Stimulated activated CD4-positive, alpha-beta T cell treated with anti-CD3 and anti-CD28 coated beads, Interleukin-12 subunit alpha, Interleukin-12 subunit beta, amount 100 ng/mL, for 48 hours (primary cell): Measurements from ENCODE around the gene NXPE4.
"Not testable (repeated sequence)": the region's sequence is repeated elsewhere in the genome, so short reads cannot be mapped to it uniquely, and the experiment has no call there.

Experiments
- DNase-seq, 3 donors: peaks; one replicate each; pipeline ENCODE4 v3.0.0-alpha.2; 2020; ENCODE audit warnings: low read depth in 2 of 3, low spot score in 1 of 3

Gene NXPE4

DNA sequence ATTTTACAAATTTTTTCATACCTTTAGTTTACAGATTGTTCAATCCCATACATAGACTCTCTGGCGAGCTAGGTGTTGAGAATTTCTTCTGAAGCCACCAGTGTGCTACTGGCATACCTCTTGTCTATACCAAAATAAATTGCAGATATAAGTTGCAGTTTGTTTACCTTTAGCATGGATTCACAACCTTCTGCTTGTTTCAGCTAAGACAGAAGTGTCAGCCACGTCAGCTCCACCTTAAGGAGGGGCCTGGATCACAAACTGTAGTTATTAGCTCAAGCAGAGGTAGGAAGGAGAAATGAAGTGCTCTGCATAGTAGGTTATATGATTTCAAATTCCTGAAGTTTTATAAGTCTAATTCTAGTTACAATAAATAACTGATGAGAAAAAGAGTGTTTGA lies at the start of gene NXPE4:
TSS of gene NXPE4 (minus strand) at position 216 of the 400 bp plus-strand sequence. CDS start 1,027 bp downstream, outside the sequence.
- no peak for DNase-seq

DNA sequence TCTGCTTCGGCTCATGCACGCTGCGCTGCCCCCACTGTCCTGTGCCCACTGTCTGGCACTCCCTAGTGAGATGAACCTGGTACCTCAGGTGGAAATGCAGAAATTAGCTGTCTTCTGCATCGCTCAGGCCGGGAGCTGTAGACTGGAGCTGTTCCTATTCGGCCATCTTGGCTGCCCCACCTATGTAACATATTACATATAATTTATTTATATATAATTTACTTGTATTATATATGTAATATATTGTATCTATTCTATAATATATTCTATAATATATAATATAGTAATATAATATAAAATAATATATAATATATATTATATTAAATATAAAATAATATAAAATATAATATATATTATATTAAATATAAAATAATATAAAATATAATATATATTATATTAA lies 43.9 kb upstream of the NXPE4 start:
- not testable (repeated sequence) for DNase-seq

DNA sequence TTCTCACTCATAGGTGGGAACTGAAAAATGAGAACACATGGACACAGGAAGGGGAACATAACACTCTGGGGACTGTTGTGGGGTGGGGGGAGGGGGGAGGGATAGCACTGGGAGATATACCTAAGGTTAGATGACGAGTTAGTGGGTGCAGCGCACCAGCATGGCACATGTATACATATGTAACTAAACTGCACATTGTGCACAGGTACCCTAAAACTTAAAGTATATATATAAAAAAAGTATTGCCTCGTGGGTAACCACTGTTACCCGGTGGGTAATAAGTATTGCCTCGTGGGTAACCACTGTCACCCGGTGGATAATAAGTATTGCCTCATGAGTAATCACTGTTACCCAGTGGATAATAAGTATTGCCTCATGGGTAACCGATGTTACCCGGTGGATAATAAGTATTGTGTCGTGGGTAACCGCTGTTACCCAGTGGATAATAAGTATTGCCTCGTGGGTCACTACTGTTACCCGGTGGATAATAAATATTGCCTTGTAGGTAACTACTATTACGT lies 35.9 kb upstream of the NXPE4 start:
- not testable (repeated sequence) for DNase-seq

DNA sequence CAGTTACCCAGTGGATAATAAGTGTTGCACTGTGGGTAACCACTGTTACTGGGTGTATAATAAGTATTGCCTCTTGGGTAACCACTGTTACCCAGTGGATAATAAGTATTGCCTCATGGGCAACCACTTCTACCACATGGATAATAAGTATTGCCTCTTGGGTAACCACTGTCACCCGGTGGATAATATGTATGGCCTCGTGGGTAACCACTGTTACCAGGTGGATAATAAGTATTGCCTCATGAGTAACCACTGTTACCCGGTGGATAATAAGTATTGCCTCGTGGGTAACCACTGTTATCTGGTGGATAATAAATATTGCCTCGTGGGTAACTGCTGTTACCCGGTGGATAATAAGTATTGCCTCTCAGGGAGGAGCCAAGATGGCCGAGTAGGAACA lies 29.7 kb upstream of the NXPE4 start:
- DNase-seq = no peak

DNA sequence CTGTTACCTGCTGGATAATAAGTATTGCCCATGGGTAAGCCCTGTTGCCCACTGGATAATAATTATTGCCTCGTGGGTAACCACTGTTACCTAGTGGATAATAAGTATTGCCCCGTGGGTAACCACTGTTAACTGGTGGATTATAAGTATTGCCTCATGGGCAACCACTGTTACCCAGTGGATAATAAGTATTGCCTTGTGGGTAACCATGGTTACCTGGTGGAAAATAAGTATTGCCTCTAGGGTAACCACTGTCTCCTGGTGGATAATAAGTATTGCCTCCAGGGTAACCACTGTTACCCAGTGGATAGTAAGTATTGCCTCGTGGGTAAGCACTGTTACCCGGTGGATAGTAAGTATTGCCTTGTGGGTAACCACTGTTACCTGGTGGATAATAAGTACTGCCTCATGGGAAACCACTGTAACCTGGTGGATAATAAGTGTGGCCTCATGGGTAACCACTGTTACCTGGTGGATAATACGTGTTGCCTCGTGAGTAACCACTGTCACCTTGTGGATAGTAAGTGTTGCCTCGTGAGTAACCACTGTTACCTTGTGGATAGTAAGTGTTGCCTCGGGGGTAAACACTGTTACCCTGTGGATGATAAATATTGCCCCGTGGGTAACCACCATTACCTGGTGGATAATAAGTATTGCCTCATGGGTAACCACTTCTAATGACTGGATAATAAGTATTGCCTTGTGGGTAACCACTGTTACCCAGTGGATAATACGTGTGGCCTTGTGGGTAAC lies 29.0 kb upstream of the NXPE4 start:
- DNase-seq = no peak

DNA sequence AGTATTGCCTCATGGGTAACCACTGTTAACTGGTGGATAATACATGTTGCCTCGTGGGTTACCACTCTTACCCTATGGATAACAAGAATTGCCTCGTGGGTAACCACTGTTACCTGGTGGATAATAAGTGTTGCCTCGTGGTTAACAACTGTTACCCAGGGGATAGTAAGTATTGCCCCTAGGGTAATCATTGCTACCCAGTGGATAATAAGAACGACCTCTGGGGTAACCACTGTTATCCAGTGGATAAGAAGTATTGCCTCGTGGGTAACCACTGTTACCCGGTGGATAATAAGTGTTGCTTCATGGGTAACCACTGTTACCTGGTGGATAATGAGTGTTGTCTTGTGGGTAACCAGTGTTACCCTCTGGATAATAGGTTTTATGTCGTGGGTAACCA lies 28.1 kb upstream of the NXPE4 start:
- DNase-seq = no peak

DNA sequence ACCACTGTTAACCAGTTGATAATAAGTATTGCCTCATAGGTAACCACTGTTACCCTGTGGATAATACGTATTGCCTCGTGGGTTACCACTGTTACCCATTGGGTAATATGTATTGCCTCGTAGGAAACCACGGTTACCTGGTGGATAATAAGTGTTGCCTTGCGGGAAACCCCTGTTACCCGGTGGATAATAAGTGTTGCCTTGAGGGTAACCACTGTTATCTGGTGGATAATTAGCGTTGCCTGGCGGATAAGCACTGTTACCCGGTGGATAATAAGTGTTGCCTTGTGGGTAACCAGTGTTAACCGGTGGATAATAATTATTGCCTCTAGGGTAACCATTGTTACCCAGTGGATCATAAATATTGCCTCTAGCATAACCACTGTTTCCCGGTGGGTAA lies 27.3 kb upstream of the NXPE4 start:
- no peak for DNase-seq

DNA sequence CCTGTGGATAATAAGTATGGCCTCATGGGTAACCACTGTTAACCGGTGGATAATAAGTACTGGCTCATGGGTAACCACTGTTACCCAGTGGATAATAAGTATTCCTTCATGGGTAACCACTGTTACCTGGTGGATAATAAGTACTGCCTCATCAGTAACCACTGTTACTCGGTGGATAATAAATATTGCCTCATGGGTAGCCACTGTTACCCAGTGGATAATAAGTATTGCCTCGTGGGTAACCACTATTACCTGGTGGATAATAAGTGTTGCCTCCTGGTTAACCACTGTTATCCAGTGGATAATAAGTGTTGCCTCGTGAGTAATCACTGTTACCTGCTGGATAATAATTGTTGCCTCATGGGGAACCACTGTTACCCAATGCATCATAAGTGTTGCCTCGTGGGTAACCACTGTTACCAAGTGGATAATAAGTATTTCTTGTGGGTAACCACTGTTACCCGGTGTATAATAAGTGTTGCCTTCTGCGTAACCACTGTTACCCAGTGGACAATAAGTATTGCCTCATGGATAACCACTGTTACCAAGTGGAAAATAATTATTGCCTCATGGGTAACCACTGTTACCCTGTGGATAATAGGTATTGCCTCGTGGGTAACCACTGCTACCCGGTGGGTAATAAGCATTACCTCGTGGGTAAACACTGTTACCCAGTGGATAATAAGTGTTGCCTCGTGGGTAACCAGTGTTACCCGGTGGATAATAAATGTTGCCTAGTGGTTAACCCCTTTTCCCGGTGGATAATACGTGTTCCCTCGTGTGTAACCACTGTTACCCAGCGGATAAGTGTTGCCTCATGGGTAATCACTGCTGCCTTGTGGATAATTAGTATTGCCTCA lies 26.6 kb upstream of the NXPE4 start:
- DNase-seq = no peak

DNA sequence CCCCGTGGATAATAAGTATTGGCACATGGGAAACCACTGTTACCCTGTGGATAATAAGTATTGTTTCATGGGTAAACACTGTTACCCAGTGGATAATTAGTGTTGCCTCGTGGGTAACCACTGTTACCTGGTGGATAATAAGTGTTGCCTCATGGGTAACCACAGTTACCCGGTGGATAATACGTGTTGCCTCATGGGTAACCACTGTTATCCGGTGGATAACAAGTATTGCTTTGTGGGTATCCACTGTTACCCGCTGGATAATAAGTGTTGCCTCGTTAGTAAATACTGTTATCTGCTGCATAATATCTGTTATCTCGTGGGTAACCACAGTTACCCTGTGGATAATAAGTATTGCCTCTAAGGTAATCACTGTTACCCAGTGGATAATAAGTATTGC lies 25.5 kb upstream of the NXPE4 start:
- no peak for DNase-seq

DNA sequence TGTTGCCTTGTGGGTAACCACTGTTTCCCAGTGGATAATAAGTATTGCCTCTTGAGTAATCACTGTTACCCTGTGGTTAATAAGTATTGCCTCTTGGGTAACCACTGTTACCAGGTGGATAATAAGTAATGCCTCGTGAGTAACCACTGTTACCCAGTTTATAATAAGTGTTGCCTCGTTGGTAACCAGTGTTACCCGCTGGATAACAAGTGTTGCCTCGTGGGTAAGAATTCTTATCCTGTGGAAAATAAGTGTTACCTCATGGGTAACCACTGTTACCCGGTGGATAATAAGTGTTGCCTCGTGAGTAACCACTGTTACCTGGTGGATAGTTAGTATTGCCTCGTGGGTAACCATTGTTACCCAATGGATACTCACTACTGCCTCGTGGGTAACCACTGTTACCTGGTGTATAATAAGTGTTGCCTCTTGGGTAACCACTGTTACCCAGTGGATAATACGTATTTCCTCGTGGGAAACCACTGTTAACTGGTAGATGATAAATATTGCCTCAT lies 24.1 kb upstream of the NXPE4 start:
- no peak for DNase-seq

DNA sequence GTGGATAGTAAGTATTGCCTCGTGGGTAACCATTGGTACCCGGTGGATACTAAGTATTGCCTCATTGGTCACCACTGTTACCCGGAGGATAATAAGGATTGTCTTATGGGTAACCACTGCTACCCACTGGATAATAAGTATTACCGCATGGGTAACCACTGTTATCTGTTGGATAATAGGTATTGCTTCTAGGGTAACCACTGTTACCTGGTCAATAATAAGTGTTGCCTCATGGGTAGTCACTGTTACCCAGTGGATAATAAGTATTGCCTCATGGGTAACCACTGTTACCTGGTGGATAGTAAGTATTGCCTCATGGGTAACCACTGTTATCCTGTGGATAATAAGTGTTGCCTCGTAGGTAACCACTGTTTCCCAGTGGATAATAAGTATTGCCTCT lies 22.6 kb upstream of the NXPE4 start:
- no peak for DNase-seq

DNA sequence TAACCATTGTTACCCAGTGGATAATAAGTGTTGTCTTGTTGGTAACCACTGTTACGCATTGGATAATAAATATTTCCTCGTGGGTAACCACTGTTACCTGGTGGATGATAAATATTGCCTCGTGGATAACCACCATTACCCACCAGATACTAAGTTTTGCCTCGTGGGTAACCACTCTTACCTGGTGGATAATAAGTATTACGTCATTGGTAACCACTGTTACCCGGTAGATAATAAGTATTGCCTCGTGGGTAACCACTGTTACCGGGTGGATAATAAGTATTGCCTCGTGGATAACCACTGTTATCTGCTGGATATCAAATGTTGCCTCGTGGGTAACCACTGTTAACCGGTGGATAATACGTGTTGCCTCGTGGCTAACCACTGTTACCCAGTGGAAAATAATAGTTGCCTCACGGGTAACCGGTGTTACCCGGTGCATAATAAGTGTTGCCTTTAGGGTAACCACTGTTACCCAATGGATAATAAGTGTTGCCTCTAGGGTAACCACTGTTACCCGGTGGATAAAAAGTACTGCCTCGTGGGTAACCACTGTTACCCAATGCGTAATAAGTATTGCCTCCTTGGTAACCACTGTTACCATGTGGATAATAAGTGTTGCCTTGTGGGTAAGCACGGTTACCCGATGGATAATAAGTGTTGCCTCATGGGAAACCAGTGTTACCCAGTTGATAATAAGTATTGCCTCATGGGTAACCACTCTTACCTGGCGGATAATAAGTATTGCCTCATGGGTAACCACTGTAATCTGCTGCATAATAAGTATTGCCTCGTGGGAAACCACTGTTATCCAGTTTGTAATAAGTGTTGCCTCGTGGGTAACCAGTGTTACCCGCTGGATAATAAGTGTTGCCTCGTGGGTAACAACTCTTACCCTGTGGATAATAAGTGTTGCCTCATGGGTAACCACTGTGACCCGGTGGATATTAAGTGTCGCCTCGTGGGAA lies 21.9 kb upstream of the NXPE4 start:
- DNase-seq = no peak

DNA sequence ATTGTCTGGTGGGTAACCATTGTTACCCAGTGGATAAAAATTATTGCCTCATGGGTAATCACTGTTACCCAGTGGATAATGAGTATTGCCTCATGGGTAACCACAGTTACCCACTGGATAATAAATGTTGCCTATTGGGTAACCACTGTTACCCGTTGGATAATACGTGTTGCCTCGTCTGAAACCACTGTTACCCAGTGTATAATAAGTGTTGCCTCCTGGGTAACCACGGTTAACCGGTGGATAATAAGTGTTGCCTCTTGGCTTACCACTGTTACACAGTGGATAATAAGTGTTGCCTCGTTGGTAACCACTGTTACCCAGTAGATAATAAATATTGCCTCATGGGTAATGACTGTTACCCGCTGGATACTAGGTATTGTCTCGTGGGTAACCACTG lies 20.9 kb upstream of the NXPE4 start:
- DNase-seq = no peak

DNA sequence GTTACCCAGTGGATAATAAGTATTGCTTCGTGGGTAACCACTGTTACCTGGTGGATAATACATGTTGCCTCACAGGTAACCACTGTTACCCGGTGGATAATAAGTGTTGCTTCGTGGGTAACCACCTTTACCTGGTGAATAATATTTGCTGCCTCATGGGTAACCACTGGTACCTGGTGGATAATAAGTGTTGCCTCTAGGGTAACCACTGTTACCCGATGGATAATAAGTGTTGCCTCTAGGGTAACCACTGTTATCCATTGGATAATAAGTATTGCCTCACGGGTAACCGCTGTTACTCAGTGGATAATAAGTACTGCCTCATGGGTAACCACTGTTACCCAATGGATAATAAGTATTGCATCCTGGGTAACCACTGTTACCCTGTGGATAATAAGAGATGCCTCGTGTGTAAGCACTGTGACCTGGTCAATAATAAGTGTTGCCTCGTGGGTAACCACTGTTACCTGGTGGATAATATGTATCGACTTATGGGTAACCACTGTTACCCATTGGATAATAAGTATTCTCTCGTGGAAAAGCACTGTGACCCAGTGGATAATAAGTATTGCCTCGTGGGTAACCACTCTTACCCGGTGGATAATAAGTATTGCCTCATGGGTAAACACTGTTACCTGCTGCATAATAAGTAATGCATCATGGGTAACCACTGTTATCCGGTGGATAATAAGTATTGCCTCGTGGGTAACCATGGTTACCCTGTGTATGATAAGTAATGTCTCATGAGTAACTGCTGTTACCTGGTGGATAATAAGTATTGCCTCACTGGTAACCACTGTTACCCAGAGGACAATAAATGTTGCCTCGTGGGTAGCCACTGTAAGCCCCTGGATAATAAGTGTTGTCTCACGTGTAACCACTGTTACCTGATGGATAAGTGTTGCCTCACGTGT lies 20.1 kb upstream of the NXPE4 start:
- no peak for DNase-seq

DNA sequence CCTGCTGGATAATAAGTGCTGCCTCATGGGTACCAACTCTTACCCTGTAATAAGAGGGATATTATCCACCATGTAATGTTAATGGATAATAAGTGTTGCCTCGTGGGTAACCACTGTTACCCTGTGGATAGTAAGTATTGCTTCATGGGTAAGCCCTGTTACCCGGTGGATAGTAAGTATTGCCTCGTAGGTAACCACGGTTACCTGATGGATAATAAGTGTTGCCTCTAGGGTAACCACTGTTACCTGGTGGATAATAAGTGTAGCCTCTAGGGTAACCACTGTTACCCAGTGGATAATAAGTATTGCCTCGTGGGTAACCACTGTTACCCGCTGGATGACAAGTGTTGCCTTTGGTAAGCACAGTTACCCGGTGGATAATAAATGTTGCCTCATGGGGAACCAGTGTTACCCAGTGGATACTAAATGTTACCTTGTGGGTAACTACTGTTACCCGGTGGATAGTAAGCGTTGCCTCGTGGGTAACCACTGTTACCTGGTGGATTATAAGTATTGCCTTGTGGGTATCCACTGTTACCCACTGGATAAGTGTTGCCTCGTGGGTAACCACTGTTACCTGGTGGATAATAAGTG lies 18.6 kb upstream of the NXPE4 start:
- no peak for DNase-seq

DNA sequence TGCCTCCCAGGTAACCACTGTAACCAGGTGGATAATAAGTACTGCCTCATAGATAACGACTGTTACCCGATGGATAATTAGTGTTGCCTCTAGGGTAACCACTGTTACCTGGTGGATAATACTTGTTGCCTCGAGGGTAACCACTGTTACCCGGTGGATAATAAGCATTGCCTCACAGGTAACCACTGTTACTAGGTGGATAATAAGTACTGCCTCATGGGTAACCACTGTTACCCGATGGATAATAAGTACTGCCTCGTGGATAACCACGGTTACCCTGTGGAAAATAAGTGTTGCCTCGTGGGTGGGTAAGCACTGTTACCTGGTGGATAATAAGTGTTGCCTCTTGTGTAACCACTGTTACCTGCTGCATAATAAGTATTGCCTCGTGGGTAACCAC lies 17.5 kb upstream of the NXPE4 start:
- not testable (repeated sequence) for DNase-seq

DNA sequence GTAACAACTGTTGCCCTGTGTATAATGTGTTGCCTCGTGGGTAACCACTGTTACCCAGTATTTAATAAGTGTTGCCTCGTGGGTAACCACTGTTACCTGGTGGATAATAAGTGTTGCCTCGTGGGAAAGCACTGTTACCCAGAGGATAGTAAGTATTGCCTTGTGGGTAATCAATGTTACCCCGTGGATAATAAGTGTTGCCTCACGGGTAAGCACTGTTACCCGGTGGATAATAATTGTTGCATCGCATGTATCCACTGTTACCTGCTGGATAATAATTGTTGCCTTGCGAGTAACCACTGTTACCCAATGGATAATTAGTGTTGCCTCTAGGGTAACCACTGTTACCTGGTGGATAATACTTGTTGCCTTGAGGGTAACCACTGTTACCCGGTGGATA lies 17.1 kb upstream of the NXPE4 start:
- DNase-seq = no peak

DNA sequence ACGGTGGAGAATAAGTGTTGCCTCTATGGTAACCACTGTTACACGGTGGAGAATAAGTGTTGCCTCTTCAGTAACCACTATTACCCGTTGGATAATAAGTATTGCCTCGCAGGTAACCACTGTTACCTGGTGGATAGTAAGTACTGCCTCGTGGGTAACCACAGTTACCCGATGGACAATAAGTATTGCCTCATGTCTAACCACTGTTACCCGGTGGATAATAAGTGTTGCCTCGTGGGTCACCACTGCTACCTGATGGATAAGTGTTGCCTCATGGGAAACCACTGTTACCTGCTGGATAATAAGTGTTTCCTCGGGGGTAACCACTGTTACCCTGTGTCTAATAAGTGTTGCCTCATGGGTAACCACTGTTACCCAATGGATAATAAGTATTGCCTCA lies 16.6 kb upstream of the NXPE4 start:
- DNase-seq = not testable (repeated sequence)
